Body of pancreas (tissue), 4 donors: ENCODE data around the gene TMEM245.

Source experiments
- CTCF ChIP-seq, 7 experiments: fragments of 450-650 bp in 4 of 7; fragments of 200-600 bp in 3 of 7; sonication (generic) in 3 of 7; IDR thresholded peaks; one replicate each; pipeline ENCODE4 v1.5.1; 2016 to 2019; ENCODE audit warnings: antibody characterized with exemption in 7 of 7
- POLR2A ChIP-seq, 3 donors: fragments of 450-650 bp; IDR thresholded peaks; one replicate each; pipeline ENCODE4 v1.6.1; 2016; ENCODE audit warnings: antibody characterized with exemption in 3 of 3, mild to moderate bottlenecking in 2 of 3

GRCh38 chr9:109086221-109086620, 33.5 kb downstream of the TMEM245 start:
- TF ChIP-seq CTCF (IDR thresholded peaks at IDR 0.05) (no peak), POLR2A (IDR thresholded peaks at IDR 0.05) (no peak)
